Measurements from ENCODE around the gene CYP2C8.

Gene CYP2C8

GRCh38 chr10:94992811-94993210 is 76.5 kb downstream of the CYP2C8 start:
- no peak overlapping the region for H3K27ac ChIP-seq (ENCODE audit: low read depth, low read length)
- peaks cover 9% of the 10 kb centered on the region; the same call in 1 of the 2 replicates for H3K9me3 ChIP-seq (ENCODE audit: insufficient read depth, low read length)
- no peaks in the 10 kb centered on the region for H4K20me1 ChIP-seq (ENCODE audit: low read depth, low read length)
- no peaks in the 10 kb centered on the region for H3F3A ChIP-seq (ENCODE audit: insufficient read depth)
- H3K9ac ChIP-seq (ENCODE audit: low read length): no peak overlapping the region
- H2AFZ ChIP-seq (ENCODE audit: low read depth, low read length, severe bottlenecking): no peak overlapping the region
- H3K4me2 ChIP-seq (ENCODE audit: low read depth, low read length, poor library complexity, severe bottlenecking): no peak overlapping the region
- H3K4me3 ChIP-seq (ENCODE audit: insufficient read depth, low read length, poor library complexity, severe bottlenecking): no peak overlapping the region
- H3K27me3 ChIP-seq (ENCODE audit: low read length): no peaks in the 10 kb centered on the region
- no peaks in the 10 kb centered on the region for H3K9me2 ChIP-seq (replicated peaks; ENCODE audit: insufficient read depth, low read length)
- no peak for TF ChIP-seq EZH2phosphoT487 (conservative IDR thresholded peaks at IDR 0.05; ENCODE audit: low read length)
- TF ChIP-seq CTCF (IDR thresholded peaks at IDR 0.05; ENCODE audit: insufficient read depth, low read length, poor library complexity, severe bottlenecking): no peak
- no peaks in the 10 kb centered on the region for H3K36me3 ChIP-seq (ENCODE audit: low read length)
- H3K79me2 ChIP-seq (ENCODE audit: insufficient read depth, low read length): no peaks in the 10 kb centered on the region

GRCh38 chr10:94991243-94991888 is 77.9 kb downstream of the CYP2C8 start:
- H3K36me3 ChIP-seq (ENCODE audit: low read length): no peaks in the 10 kb centered on the region
- no peak overlapping the region for H2AFZ ChIP-seq (ENCODE audit: low read depth, low read length, severe bottlenecking)
- H3K27ac ChIP-seq (ENCODE audit: low read depth, low read length): no peak overlapping the region
- no peaks in the 10 kb centered on the region for H3K9me2 ChIP-seq (replicated peaks; ENCODE audit: insufficient read depth, low read length)
- no peak overlapping the region for H3K9ac ChIP-seq (ENCODE audit: low read length)
- H3F3A ChIP-seq (ENCODE audit: insufficient read depth): no peaks in the 10 kb centered on the region
- no peaks in the 10 kb centered on the region for H3K27me3 ChIP-seq (ENCODE audit: low read length)
- no peak overlapping the region for H3K4me2 ChIP-seq (ENCODE audit: low read depth, low read length, poor library complexity, severe bottlenecking)
- no peaks in the 10 kb centered on the region for H4K20me1 ChIP-seq (ENCODE audit: low read depth, low read length)
- peaks cover 9% of the 10 kb centered on the region; the same call in 1 of the 2 replicates for H3K9me3 ChIP-seq (ENCODE audit: insufficient read depth, low read length)
- H3K79me2 ChIP-seq (ENCODE audit: insufficient read depth, low read length): no peaks in the 10 kb centered on the region
- TF ChIP-seq CTCF (IDR thresholded peaks at IDR 0.05; ENCODE audit: insufficient read depth, low read length, poor library complexity, severe bottlenecking) (no peak), EZH2phosphoT487 (conservative IDR thresholded peaks at IDR 0.05; ENCODE audit: low read length) (no peak)
- H3K4me3 ChIP-seq (ENCODE audit: insufficient read depth, low read length, poor library complexity, severe bottlenecking): no peak overlapping the region

GRCh38 chr10:94989192-94989591 is 80.1 kb downstream of the CYP2C8 start:
- TF ChIP-seq EZH2phosphoT487 (conservative IDR thresholded peaks at IDR 0.05; ENCODE audit: low read length) (no peak), CTCF (IDR thresholded peaks at IDR 0.05; ENCODE audit: insufficient read depth, low read length, poor library complexity, severe bottlenecking) (no peak)
- Histone ChIP-seq H3K79me2 (ENCODE audit: insufficient read depth, low read length) (no peaks in the 10 kb centered on the region), H2AFZ (ENCODE audit: low read depth, low read length, severe bottlenecking) (no peak overlapping the region), H3K27ac (ENCODE audit: low read depth, low read length) (no peak overlapping the region), H3K9ac (ENCODE audit: low read length) (no peak overlapping the region), H3K9me3 (ENCODE audit: insufficient read depth, low read length) (peaks cover 9% of the 10 kb centered on the region; the same call in 1 of the 2 replicates), H3F3A (ENCODE audit: insufficient read depth) (no peaks in the 10 kb centered on the region), H3K4me3 (ENCODE audit: insufficient read depth, low read length, poor library complexity, severe bottlenecking) (no peak overlapping the region), H3K4me2 (ENCODE audit: low read depth, low read length, poor library complexity, severe bottlenecking) (no peak overlapping the region), H3K27me3 (ENCODE audit: low read length) (no peaks in the 10 kb centered on the region), H3K9me2 (replicated peaks; ENCODE audit: insufficient read depth, low read length) (no peaks in the 10 kb centered on the region), H4K20me1 (ENCODE audit: low read depth, low read length) (no peaks in the 10 kb centered on the region), H3K36me3 (ENCODE audit: low read length) (no peaks in the 10 kb centered on the region)

Data from SU-DHL-6 (cell line).